HEK293T (cell line): ENCODE data around the gene DNAH17.

ENCODE experiments used
- NFRKB ChIP-seq: fragments of 450-650 bp; IDR thresholded peaks from 2 replicates; pipeline ENCODE4 v1.6.1; 2016; ENCODE audit warnings: mild to moderate bottlenecking, moderate library complexity
- SP1 ChIP-seq: fragments of 450-650 bp; IDR thresholded peaks from 2 replicates; pipeline ENCODE4 v1.6.1; 2017
- SUZ12 ChIP-seq: fragments of 450-650 bp; IDR thresholded peaks from 2 replicates; pipeline ENCODE4 v1.6.1; 2016; ENCODE audit warnings: mild to moderate bottlenecking

- TF ChIP-seq SP1 (no peak), SUZ12 (no peak), NFRKB (no peak)
Observed at GRCh38 chr17:78444392-78444791, 132.8 kb downstream of the DNAH17 start.
